GM19372 (cell line): ENCODE results near the gene CFAP20.

Experiments used
- ATAC-seq: cut with Tn5 transposase; IDR thresholded peaks from one replicate; pipeline ENCODE4 v1.9.1; 2021; ENCODE audit warnings: mild to moderate bottlenecking, low read depth, moderate library complexity; ENCODE audit not compliant: unreplicated experiment

CFAP20 gene

GRCh38 chr16:58129097-58129936 lies at the start of gene CFAP20:
CFAP20 (minus strand) TSS chr16:58129381; CDS start chr16:58129115, 266 bp downstream.
- ATAC-seq, result peak; percentile 84

- no peak for ATAC-seq
Observed at GRCh38 chr16:58177353-58177710, 48.2 kb upstream of the CFAP20 start.

- ATAC-seq, result no peak
Observed at GRCh38 chr16:58176608-58177352, 47.6 kb upstream of the CFAP20 start.

- ATAC-seq, result no peak
Observed at GRCh38 chr16:58170223-58170622, 41.0 kb upstream of the CFAP20 start.

GRCh38 chr16:58160855-58161254 lies 31.7 kb upstream of the CFAP20 start:
- no peak for ATAC-seq

GRCh38 chr16:58158725-58159124 lies 29.5 kb upstream of the CFAP20 start:
- ATAC-seq, result no peak

GRCh38 chr16:58157951-58158540 lies 28.9 kb upstream of the CFAP20 start:
- ATAC-seq, result no peak

GRCh38 chr16:58157239-58157638 lies 28.1 kb upstream of the CFAP20 start:
- no peak for ATAC-seq

GRCh38 chr16:58155839-58156238 lies 26.7 kb upstream of the CFAP20 start:
- ATAC-seq, result no peak

GRCh38 chr16:58154345-58154744 lies 25.2 kb upstream of the CFAP20 start:
- no peak for ATAC-seq

- no peak for ATAC-seq
Observed at GRCh38 chr16:58152246-58152868, 23.2 kb upstream of the CFAP20 start.

- ATAC-seq, result no peak
Observed at GRCh38 chr16:58148526-58148925, 19.3 kb upstream of the CFAP20 start.

- no peak for ATAC-seq
Observed at GRCh38 chr16:58148099-58148498, 18.9 kb upstream of the CFAP20 start.

GRCh38 chr16:58138852-58139251 lies 9.7 kb upstream of the CFAP20 start:
- no peak for ATAC-seq

GRCh38 chr16:58137581-58137980 lies 8.4 kb upstream of the CFAP20 start:
- ATAC-seq, result no peak

GRCh38 chr16:58128711-58129096 lies 477 bp downstream of the CFAP20 start:
- ATAC-seq, result peak; percentile 11

GRCh38 chr16:58128181-58128631 lies 975 bp downstream of the CFAP20 start:
- no peak for ATAC-seq

- ATAC-seq, result no peak
Observed at GRCh38 chr16:58127634-58128033, 1.5 kb downstream of the CFAP20 start.

- no peak for ATAC-seq
Observed at GRCh38 chr16:58127033-58127556, 2.1 kb downstream of the CFAP20 start.

GRCh38 chr16:58126451-58126961 lies 2.7 kb downstream of the CFAP20 start:
- ATAC-seq, result no peak
